Activated CD4-positive, alpha-beta T cell treated with anti-CD3 and anti-CD28 coated beads, Interleukin-2, amount 10 ng/mL, durations not matched to agents 7 days and 5 days (primary cell): Measurements from ENCODE around the gene EIF2S3B. TPM values are rescaled to one million over a fixed set of nuclear protein-coding genes. Genes with fewer than 3 reads are reported as not detected.
"Not testable (repeated sequence)": the region's sequence is repeated elsewhere in the genome, so short reads cannot be mapped to it uniquely, and the experiment has no call there.

Experiments
- CTCF ChIA-PET: fragments of 350-600 bp; sonication (Branson Sonifier 250); formaldehyde crosslinking; loops from one replicate; lab custom pipeline; 2021; ENCODE audit warnings: antibody characterized with exemption; lab: Charles Lee
- POLR2A ChIA-PET: fragments of 350-600 bp; sonication (Branson Sonifier 250); formaldehyde crosslinking; loops from one replicate; lab custom pipeline; 2021; ENCODE audit warnings: antibody characterized with exemption; lab: Charles Lee
- DNase-seq: peaks from one replicate; pipeline ENCODE4 v3.0.0-alpha.2; 2020
- H3K27ac Mint-ChIP-seq: one replicate; pipeline ENCODE4 v1.8.0; 2021; ENCODE audit warnings: mild to moderate bottlenecking, moderate library complexity, mixed read lengths
- H3K27me3 Mint-ChIP-seq: one replicate; pipeline ENCODE4 v1.8.0; 2021; ENCODE audit warnings: mixed read lengths
- H3K36me3 Mint-ChIP-seq: one replicate; pipeline ENCODE4 v1.8.0; 2021; ENCODE audit warnings: low read depth, mixed read lengths
- H3K4me1 Mint-ChIP-seq: one replicate; pipeline ENCODE4 v1.8.0; 2021; ENCODE audit warnings: mixed read lengths
- H3K4me3 Mint-ChIP-seq: one replicate; pipeline ENCODE4 v1.8.0; 2021; ENCODE audit warnings: mild to moderate bottlenecking, moderate library complexity, mixed read lengths
- H3K9me3 Mint-ChIP-seq: one replicate; pipeline ENCODE4 v1.8.0; 2021; ENCODE audit warnings: mixed read lengths
- total RNA-seq, 2 experiments: library from RNA; stranded (reverse); gene quantifications; one replicate each; pipeline ENCODE4 v1.2.3, GENCODE V29; 2021

The EIF2S3B gene
- total RNA-seq: 1 to 10 TPM in 1 of 2 experiments, under 1 TPM in 1; 0.97 to 1.0 TPM

DNA sequence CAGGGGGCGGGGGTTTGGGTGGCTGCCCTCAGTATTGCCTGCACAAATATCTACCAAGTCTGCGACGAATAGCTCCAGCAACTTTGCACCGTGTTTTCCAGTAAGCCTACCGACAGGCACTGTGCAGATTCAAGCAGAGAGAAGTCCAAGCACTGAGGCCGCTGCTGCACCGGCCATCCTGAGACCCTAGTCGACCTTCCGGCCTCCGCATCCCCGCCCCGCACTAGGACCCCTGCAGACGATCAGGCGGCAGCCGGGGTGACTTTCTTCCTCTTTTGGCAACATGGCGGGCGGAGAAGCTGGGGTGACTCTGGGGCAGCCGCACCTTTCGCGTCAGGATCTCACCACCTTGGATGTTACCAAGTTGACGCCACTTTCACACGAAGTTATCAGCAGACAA is at the start of gene EIF2S3B:
Gene EIF2S3B, plus strand, starts transcription at position 271 of the 400 bp plus-strand sequence. Its CDS starts 13 bp downstream, at position 284.
- peaks cover 19% of the 10 kb centered on the region for H3K27me3 Mint-ChIP-seq
- CTCF ChIA-PET: no interaction called here
- H3K4me3 Mint-ChIP-seq: no peak within 1 kb of the TSS
- H3K4me1 Mint-ChIP-seq: no peaks in the 10 kb centered on the region
- POLR2A ChIA-PET: no interaction called here
- DNase-seq: no peak
- no peaks in the 10 kb centered on the region for H3K36me3 Mint-ChIP-seq
- no peak within 1 kb of the TSS for H3K27ac Mint-ChIP-seq
- no peaks in the 10 kb centered on the region for H3K9me3 Mint-ChIP-seq

GRCh38 chr12:10456856-10457255 is 48.8 kb upstream of the EIF2S3B start:
- H3K4me1 Mint-ChIP-seq: no peaks in the 10 kb centered on the region
- CTCF ChIA-PET: no interaction called here
- no peak overlapping the region for H3K4me3 Mint-ChIP-seq
- H3K9me3 Mint-ChIP-seq: peaks cover 16% of the 10 kb centered on the region
- POLR2A ChIA-PET: no interaction called here
- DNase-seq: no peak
- peaks cover 30% of the 10 kb centered on the region for H3K27me3 Mint-ChIP-seq
- no peak overlapping the region for H3K27ac Mint-ChIP-seq
- H3K36me3 Mint-ChIP-seq: no peaks in the 10 kb centered on the region

GRCh38 chr12:10457760-10458159 is 47.9 kb upstream of the EIF2S3B start:
- POLR2A ChIA-PET: no interaction called here
- Mint-ChIP-seq H3K36me3 (no peaks in the 10 kb centered on the region), H3K27me3 (peaks cover 34% of the 10 kb centered on the region), H3K27ac (no peak overlapping the region), H3K4me1 (no peaks in the 10 kb centered on the region), H3K4me3 (no peak overlapping the region), H3K9me3 (peaks cover 16% of the 10 kb centered on the region)
- DNase-seq: no peak
- CTCF ChIA-PET: no interaction called here

GRCh38 chr12:10466311-10466710 is 39.4 kb upstream of the EIF2S3B start:
- Mint-ChIP-seq H3K4me3 (no peak overlapping the region), H3K9me3 (peaks cover 6% of the 10 kb centered on the region), H3K27me3 (peaks cover 20% of the 10 kb centered on the region), H3K4me1 (no peaks in the 10 kb centered on the region), H3K36me3 (no peaks in the 10 kb centered on the region), H3K27ac (no peak overlapping the region)
- CTCF ChIA-PET: no interaction called here
- POLR2A ChIA-PET: no interaction called here
- DNase-seq: no peak

DNA sequence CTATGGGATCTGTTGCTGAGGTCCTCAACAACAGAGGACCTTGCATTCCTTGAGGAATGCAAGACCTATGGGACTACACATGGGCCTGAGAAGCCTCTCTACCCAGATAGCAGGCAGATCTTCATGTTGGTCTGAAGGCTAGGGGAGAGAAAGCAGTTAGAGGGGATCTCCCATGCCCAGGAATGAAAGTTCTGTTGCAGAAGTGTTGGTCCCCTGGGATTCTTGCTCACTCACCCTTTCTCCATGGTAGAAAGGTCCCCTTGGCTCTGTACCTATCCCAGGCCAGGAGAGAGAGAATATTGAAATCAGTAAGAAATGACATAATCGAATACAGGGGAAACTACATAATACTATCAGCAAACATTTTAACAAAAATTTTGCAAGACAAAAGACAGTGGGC is 36.0 kb upstream of the EIF2S3B start:
- Mint-ChIP-seq H3K27me3 (peaks cover 11% of the 10 kb centered on the region), H3K4me1 (no peaks in the 10 kb centered on the region), H3K4me3 (no peak overlapping the region), H3K27ac (no peak overlapping the region), H3K36me3 (no peaks in the 10 kb centered on the region), H3K9me3 (peaks cover 3% of the 10 kb centered on the region)
- ChIA-PET CTCF (no interaction called here), POLR2A (no interaction called here)
- no peak for DNase-seq

DNA sequence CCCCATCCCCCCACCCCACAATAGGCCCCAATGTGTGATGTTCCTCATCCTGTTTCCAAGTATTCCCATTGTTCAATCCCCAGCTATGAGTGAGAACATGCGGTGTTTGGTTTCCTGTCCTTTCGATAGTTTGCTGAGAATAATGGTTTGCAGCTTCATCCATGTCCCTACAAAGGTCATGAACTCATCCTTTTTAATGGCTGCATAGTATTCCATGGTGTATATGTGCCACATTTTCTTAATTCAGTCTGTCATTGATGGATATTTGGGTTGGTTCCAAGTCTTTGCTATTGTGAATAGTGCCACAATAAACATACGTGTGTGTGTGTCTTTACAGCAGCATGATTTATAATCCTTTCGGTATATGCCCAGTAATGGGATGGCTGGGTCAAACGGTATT is 32.9 kb upstream of the EIF2S3B start:
- H3K36me3 Mint-ChIP-seq, H3K4me1 Mint-ChIP-seq, H3K27ac Mint-ChIP-seq, POLR2A ChIA-PET, H3K9me3 Mint-ChIP-seq, H3K4me3 Mint-ChIP-seq, CTCF ChIA-PET, DNase-seq, H3K27me3 Mint-ChIP-seq: not testable (repeated sequence)

DNA sequence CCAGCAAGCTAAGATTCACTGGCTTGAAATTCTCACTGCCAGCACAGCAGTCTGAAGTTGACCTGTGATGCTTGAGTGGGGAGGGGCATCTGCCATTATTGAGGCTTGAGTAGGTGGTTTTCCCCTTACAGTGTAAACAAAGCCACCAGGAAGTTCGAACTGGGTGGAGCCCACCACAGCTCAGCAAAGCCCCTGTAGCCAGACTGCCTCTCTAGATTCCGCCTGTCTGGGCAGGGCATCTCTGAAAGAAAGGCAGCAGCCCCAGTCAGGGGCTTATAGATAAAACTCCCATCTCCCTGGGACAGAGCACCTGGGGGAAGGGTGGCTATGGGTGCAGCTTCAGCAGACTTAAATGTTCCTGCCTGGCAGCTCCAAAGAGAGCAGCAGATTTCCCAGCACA is 23.8 kb upstream of the EIF2S3B start:
- H3K27ac Mint-ChIP-seq, POLR2A ChIA-PET, H3K36me3 Mint-ChIP-seq, DNase-seq, H3K4me3 Mint-ChIP-seq, CTCF ChIA-PET, H3K9me3 Mint-ChIP-seq: not testable (repeated sequence)
- peaks cover 17% of the 10 kb centered on the region for H3K27me3 Mint-ChIP-seq
- peaks cover 14% of the 10 kb centered on the region for H3K4me1 Mint-ChIP-seq

GRCh38 chr12:10487328-10487727 is 18.4 kb upstream of the EIF2S3B start:
- peaks cover 28% of the 10 kb centered on the region for H3K27me3 Mint-ChIP-seq
- H3K4me1 Mint-ChIP-seq, H3K9me3 Mint-ChIP-seq, H3K27ac Mint-ChIP-seq, H3K4me3 Mint-ChIP-seq, CTCF ChIA-PET, H3K36me3 Mint-ChIP-seq, POLR2A ChIA-PET, DNase-seq: not testable (repeated sequence)

GRCh38 chr12:10491766-10492165 is 13.9 kb upstream of the EIF2S3B start:
- no peak overlapping the region for H3K4me3 Mint-ChIP-seq
- no peaks in the 10 kb centered on the region for H3K4me1 Mint-ChIP-seq
- H3K27me3 Mint-ChIP-seq: peaks cover 26% of the 10 kb centered on the region
- DNase-seq: no peak
- CTCF ChIA-PET: no interaction called here
- H3K27ac Mint-ChIP-seq: no peak overlapping the region
- H3K9me3 Mint-ChIP-seq: no peaks in the 10 kb centered on the region
- POLR2A ChIA-PET: no interaction called here
- H3K36me3 Mint-ChIP-seq: no peaks in the 10 kb centered on the region

- Mint-ChIP-seq H3K9me3 (no peaks in the 10 kb centered on the region), H3K4me3 (no peak overlapping the region), H3K36me3 (no peaks in the 10 kb centered on the region), H3K27ac (no peak overlapping the region), H3K27me3 (peaks cover 30% of the 10 kb centered on the region), H3K4me1 (no peaks in the 10 kb centered on the region)
- ChIA-PET POLR2A (no interaction called here), CTCF (no interaction called here)
- no peak for DNase-seq
Observed at GRCh38 chr12:10497602-10498001, 8.1 kb upstream of the EIF2S3B start.

DNA sequence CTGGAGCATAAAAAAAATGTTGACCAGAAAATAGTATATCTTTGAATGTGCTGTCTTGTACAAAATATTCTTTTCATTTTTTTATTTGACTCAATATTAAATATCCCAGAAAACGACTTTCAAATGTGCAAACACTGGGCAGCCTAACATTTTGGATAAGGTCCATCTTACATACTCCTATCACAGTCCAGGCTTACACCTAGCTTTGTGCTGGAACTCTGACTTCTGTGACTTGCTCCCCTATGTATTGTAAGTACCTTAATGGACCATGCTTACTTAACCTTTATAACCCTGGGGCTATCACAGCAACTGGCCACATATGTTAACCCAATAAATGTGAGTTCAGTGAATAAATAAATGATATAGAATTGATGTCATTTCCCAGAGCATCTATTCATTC is 7.6 kb upstream of the EIF2S3B start:
- Mint-ChIP-seq H3K27ac (no peak overlapping the region), H3K4me1 (no peaks in the 10 kb centered on the region), H3K27me3 (peaks cover 31% of the 10 kb centered on the region), H3K4me3 (no peak overlapping the region), H3K9me3 (no peaks in the 10 kb centered on the region), H3K36me3 (no peaks in the 10 kb centered on the region)
- ChIA-PET POLR2A (no interaction called here), CTCF (no interaction called here)
- no peak for DNase-seq

DNA sequence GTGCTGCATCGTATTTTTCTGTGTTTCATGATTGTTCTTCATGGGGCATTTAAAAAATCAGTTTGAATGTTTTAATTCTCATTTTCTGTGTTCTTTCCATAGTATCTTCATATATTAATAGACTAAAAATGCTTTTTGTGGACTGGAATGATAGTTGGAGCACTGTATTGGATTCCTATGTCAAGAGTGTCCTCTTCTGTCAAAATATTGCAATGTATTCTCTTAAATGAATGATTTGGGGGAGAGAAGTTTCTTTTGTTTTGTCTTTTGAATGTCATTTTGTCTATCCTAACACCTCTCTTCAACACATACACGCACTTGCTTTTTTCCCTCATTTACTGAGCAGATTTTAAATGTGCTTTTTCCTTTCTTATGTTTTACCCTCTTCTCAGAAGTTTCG is 4.7 kb upstream of the EIF2S3B start:
- Mint-ChIP-seq H3K27ac (no peak overlapping the region), H3K4me3 (no peak overlapping the region), H3K4me1 (no peaks in the 10 kb centered on the region), H3K9me3 (no peaks in the 10 kb centered on the region), H3K36me3 (no peaks in the 10 kb centered on the region), H3K27me3 (peaks cover 23% of the 10 kb centered on the region)
- no peak for DNase-seq
- ChIA-PET CTCF (no interaction called here), POLR2A (no interaction called here)

DNA sequence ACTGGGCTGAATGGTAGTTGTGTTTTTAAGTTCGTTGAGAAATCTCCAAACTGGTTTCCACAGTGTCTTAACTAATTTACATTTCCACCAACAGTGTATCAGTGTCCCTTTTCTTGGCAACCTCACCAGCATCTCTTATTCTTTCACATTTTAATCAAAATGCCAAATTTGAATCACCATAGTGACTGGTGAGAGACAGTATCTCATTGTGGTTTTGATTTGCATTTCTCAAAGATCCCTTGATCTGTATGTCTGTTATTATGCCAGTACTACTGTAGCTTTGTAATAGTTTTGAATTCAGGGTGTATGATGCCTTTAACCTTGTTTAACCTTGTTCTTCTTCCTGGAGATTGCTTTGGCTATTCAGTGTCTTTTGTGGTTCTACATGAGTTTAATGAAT is 2.2 kb upstream of the EIF2S3B start:
- Mint-ChIP-seq H3K9me3 (no peaks in the 10 kb centered on the region), H3K36me3 (no peaks in the 10 kb centered on the region), H3K4me3 (no peak overlapping the region), H3K27me3 (peaks cover 16% of the 10 kb centered on the region), H3K4me1 (no peaks in the 10 kb centered on the region), H3K27ac (no peak overlapping the region)
- POLR2A ChIA-PET: interaction anchor here (0.5 kb wide), 1 partner anchor 10 kb away, joined by 3 read pairs; no protein-coding TSS in a partner anchor
- DNase-seq: no peak
- CTCF ChIA-PET: no interaction called here

- ChIA-PET POLR2A (no interaction called here), CTCF (no interaction called here)
- Mint-ChIP-seq H3K27ac (no peak overlapping the region), H3K27me3 (peaks cover 19% of the 10 kb centered on the region), H3K36me3 (no peaks in the 10 kb centered on the region), H3K4me3 (no peak overlapping the region), H3K4me1 (no peaks in the 10 kb centered on the region), H3K9me3 (no peaks in the 10 kb centered on the region)
- DNase-seq: no peak
Observed at GRCh38 chr12:10511756-10512355, 6.2 kb downstream of the EIF2S3B start.
